Measurements from ENCODE around the gene PRRT1B.
A peak's percentile ranks its signal among the peaks of the same experiment; 100 is the strongest.
"Not testable (repeated sequence)": the region's sequence is repeated elsewhere in the genome, so short reads cannot be mapped to it uniquely, and the experiment has no call there.

PRRT1B gene

DNA sequence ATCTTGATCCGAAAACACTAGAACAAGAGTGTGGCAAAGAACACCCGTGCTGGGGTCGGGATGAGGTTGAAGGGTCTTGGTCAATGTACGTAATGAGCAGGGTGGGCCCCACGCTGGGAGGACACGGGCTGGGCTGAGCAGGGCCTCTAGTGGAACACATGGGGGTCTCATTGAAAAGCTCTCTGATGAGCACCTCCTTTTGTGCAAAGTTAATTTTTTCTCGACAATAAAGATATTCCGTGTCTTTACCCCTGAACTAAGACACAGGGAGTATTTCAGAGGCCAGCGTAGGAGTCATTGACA lies 22.3 kb upstream of the PRRT1B start:
- no peak for DNase-seq

DNA sequence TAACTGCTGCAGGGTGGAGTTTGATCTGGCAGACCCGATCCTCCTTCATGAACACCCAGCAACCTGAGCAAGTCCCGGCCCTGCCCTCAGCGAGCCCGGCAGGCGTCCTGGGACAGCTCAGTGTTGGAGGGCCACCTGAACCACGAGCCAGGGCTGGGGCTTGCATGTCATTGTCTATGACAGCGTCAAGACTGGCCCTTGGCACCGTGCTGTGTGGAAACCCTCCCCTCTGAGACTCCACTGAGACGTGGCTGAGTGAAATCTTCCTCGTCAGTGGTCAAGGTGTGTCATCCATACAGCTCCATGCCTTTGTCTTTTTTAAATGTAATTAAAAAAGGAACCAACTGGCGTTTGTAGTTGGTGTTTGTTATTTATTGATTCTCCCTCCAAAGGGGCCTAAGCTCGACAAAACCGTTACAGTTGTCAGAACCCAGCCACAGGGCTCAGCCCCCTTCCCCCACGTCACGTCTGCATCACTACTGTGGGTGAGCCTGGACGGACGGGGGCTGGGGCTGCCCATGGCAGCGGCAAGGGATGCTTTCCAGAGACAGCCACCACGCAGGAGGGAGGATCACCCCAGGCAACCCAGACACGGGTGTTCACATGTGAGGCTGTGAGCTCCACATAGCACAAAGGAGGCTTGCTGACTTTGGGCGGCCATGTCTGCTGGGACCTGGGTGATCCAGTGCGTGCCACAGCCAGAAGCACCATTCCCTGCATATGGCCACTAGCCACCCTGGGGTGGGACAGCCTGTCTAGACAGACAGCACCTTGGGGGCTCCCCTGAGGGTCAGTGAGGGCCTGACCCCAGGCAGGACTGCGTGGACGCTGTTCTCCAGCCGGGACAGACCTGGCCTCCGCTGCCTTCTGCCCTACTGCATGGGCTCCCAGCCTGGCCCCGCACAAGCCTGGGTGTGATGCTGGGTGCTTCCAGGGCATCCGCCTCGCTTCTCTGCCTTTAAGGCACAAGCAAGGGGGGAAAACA lies 21.6 kb upstream of the PRRT1B start:
- DNase-seq: no peak

GRCh38 chr9:131524665-131525315 lies 20.5 kb upstream of the PRRT1B start:
- DNase-seq: no peak

GRCh38 chr9:131525643-131526565 lies 19.4 kb upstream of the PRRT1B start:
- no peak for DNase-seq

GRCh38 chr9:131528186-131528585 lies 17.1 kb upstream of the PRRT1B start:
- DNase-seq: no peak

GRCh38 chr9:131528886-131529505 lies 16.3 kb upstream of the PRRT1B start:
- no peak for DNase-seq

GRCh38 chr9:131529597-131530545 lies 15.5 kb upstream of the PRRT1B start:
- DNase-seq: no peak

GRCh38 chr9:131530546-131530919 lies 14.8 kb upstream of the PRRT1B start:
- DNase-seq: peak; percentile 32

DNA sequence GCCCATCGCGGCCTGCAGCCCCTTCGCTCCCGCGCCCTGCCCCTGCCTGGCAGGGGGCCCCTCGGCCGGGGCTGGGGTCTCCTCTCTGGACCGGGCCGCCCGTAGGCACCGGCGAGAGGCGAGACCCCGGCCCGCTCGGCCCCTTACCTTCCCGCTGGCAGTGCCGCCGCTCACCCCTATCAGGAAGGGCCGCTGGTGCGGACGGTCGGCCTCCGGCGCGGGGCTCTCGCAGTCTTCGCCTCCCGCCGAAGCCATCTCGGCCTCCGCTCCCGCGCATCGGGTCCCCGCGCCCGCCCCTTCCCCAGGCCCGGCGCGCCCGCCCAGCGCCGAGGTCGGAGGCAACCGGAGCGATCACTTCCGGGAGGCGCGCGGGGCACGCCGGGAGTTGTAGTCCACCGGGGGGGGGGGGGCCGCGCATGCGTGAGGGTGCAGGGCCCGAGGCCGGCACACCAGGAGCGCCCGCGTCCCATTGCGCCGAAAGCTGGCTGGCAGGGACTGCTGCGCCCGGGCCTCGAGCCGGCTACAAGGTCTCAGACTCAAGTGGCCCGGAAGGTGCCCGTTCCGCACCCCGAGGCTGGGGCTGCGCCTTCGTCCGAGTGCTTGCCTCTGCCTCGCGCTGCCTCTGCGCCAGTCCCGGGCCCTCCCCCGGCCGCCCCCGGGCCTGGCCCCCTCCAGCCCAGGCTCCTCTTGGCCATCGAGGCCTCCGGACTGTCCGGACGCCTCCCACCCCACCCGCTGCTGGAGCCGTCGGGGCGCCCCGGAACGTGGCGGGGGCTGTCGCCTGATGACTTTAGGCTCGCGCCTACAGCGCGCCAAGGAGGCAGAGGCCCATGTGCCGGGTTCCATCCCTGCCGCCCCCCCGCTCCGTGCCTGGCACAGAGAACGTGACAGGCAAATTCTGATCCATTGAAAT lies 14.1 kb upstream of the PRRT1B start, which contains the start of gene UCK1:
Gene UCK1, minus strand, starts transcription at position 344 of the 913 bp plus-strand sequence. Its CDS starts 89 bp downstream, at position 255.
- DNase-seq: peak; percentile 84

DNA sequence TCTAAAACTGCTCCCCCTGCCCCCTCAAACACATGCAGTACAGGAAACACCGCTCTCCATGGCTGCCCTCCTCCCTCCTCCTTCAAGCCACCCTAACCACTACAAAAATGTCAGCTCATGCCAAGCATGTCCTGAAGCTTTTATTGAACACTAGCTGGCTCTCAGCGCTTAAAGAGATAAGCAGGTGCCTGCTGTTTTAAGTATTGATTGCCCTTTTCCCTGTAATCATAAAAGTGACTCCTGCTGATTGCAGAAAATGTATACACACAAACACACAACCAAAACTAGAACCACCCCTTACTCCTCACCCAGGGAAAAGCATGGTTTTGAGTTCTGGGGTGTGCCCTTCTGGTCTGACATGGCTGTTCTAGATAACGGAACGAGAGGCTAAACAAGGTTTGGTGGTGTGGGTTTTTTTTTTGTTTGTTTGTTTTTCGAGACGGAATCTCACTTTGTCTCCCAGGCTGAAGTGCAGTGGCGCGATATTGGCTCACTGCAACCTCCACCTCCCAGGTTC lies 10.5 kb upstream of the PRRT1B start:
- DNase-seq: no peak

DNA sequence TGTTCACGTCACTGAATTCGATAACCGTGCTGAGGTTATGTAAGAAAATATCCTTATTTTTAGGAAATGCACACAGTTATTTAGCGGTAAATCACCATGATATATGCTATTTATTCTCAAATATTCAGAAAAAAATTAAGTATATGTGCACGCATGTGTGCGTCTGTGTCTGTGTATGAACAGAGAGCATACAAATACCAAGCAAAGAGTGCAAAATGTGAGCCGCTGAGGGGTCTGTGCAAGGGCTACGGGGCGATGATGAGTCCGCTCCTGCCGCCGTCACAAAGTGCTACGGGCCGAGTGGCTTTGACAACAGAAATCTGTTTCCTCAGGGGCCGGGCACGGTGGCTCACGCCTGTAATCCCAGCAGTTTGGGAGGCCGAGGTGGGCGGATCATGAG lies 7.4 kb upstream of the PRRT1B start:
- no peak for DNase-seq

GRCh38 chr9:131539223-131539923 lies 6.0 kb upstream of the PRRT1B start:
- DNase-seq: no peak

DNA sequence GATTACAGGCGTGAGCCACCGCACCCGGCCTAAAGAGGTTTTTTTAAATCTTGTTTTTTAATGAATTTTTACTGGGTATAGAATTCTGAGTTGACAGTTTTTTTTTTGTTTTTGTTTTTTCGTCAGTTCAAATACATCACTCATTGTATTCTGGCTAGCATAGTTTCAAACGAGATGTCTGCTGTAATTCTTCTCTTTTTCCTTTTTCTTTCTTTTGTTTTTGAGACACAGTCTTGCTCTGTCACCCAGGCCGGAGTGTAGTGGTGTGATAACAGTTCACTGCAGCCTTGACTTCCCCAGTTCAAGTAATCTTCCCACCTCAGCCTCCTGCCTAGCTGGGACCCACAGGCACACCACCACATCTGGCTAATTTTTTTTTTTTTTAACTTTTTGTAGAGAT lies 2.2 kb upstream of the PRRT1B start:
- DNase-seq: no peak

DNA sequence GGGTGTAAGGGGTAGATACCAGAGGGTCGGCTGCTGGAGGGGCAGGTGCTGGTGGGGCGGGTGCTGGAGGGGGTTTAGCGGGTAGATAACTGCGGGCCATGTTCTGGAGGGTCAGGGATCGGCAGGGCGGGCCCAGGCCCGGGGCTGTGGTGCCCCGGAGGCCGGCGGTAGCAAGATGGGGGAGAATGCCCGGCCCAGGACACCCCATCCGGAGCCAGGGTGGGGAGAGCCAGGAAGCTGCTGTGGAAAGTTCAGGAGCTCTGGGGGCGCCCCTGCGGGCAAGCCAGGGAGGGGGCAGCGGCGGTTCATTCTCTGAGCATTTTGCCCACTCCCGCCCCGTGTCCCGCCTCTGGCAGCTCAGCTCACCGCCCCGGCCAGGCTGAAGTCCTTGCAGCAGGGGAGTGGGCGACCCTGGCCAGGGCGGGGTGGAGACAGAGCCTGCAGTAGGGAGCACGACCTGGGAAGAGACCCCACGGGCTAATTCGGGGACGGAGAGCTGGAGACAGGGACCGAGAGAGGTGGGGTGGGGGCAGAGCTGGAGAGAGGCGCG lies 538 bp downstream of the PRRT1B start:
- no peak for DNase-seq

- DNase-seq: peak; percentile 45
These were observed 1.2 kb downstream of the PRRT1B start for GRCh38 chr9:131546336-131547084.

DNA sequence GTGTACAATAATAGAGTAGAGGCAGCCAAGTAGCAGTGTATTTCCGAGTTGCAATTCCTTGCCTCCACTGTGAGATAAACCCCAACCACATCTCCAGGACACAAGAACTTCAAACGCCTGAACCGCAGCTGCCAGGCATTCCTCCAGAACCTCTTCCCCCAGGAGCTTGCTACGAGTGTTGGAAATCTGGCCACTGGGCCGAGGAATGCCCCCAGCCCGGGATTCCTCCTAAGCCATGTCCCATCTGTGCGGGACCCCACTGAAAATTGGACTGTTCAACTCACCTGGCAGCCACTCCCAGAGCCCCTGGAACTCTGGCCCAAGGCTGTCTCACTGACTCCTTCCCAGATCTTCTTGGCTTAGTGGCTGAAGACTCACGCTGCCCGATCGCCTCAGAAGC lies 3.9 kb downstream of the PRRT1B start:
- not testable (repeated sequence) for DNase-seq

- not testable (repeated sequence) for DNase-seq
These were observed 5.1 kb downstream of the PRRT1B start for GRCh38 chr9:131550465-131550864.

DNA sequence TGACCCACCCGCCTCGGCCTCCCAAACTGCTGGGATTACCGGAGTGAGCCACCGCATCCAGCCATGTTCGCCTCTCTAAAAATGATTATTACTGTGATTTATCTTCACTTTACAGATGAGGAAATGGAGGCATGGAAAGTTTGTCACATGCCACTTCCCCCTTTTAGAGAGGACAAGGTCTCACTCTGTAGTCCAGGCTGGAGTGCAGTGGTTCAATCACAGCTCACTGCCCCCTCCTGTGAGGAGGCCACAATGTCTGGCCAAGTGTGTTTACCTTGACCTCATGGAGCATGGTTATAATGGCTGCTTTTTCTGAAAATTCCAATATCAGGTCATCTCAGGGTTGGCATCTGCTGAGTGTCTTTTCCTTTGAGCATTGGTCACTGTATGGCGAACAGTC lies 6.7 kb downstream of the PRRT1B start:
- no peak for DNase-seq

All from activated CD4-positive, alpha-beta T cell treated with anti-CD3 and anti-CD28 coated beads for 48 hours (primary cell).